DMS114 treated with DMSO at 0.1 percent for 48 hours (cell line): ENCODE measurements around the gene PRMT2.
A peak's percentile ranks its signal among the peaks of the same experiment; 100 is the strongest.
"Not testable (repeated sequence)": the region's sequence is repeated elsewhere in the genome, so short reads cannot be mapped to it uniquely, and the experiment has no call there.

Experiments
- DNase-seq: peaks from one replicate; lab custom pipeline; 2025; ENCODE audit not compliant: unreplicated experiment; lab: John Stamatoyannopoulos, UW

PRMT2 gene

DNA sequence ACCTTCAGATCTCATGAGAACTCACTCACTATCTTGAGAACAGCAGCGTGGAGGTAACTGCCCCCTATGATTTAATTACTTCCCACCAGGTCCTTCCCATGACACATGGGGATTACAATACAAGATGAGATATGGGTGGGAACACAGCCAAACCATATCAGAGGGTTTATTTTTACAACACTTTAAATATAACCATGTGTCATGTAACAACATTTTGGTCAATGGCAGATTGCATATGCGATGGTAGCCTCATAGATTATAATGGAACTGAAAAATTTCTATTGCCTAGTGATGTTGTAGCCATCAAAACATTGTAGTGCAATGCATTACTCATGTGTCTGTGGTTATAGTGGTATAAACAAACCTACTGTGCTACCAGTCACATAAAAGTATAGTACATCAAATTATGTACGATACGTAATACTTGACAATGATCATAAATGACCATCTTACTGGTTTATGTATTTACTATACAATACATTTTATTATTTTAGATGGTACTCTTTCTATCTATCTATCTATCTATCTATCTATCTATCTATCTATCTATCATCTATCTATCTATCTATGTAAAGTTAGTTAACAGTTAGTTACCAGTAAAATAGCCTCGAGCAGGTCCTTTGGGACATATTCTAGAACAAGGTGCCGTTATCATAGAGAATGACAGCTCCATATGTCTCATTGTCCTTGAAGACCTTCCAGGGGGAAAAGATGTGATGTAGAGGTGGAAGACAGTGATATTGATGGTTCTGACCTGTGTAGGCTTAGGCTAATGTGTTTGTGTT is 18.0 kb upstream of the PRMT2 start:
- no peak for DNase-seq

DNA sequence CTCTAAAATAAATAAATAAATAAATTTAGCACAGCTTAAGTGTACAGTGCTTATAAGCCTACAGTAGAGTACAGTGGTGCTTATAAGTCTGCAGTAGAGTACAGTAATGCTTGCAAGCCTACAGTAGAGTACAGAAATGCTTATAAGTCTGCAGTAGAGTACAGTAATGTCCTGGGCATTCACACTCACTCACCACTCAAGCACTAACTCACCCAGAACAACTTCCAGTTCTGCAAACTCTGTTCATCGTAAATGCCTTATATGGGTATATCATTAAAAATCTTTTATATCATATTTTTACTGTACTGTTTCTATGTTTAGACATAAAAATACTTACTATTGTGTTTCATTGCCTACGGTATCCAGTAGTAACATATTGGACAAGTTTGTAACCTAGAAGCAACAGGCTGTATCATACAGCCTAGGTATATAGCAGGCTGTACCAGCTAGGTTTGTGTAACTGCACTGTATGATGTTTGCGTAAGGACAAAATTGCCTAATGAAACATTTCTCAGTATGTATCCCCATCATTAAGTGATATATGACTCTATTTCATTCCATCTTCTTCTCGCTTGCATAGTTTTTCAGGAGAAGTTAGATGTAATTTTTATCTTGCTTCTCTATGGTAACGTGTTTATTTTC is 16.6 kb upstream of the PRMT2 start:
- no peak for DNase-seq

DNA sequence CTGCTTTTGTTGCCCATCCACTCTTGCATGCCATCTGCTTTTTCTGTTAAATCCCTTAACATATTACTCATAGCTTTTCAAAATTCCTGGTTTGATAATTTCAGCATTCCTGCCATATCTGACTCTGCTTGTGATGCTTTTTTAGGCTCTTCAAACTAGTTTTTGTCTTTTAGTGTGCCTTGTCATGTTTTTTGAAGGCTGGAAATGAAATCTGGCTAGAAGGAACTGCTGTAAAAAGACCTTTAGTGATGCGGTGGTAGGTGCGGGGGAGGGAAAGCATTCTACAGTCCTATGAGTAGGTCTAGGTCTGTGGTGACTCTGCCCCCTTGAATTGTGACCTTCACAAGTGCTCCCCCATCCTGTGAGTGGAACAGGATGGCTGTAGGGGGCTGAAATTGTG is 15.6 kb upstream of the PRMT2 start:
- DNase-seq = no peak

DNA sequence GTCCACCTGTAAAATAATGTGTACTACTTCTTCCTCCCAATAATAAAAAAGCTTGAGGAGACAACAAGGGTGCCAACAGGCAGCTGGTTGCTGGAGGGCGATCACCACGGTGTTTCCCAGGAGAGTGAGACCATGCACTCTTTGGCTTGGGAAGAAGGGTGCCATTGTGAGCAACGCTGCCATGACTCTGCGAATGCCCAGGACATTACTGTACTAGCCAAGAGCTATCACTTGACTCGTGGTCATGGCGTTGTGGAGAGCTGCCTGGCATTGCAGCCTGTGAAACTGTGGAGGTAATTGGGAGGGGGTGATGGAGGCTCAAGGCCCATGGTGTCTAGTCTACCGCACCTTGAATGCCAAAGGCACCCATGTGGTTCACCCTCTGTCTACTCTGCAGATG is 14.6 kb upstream of the PRMT2 start:
- DNase-seq = no peak

DNA sequence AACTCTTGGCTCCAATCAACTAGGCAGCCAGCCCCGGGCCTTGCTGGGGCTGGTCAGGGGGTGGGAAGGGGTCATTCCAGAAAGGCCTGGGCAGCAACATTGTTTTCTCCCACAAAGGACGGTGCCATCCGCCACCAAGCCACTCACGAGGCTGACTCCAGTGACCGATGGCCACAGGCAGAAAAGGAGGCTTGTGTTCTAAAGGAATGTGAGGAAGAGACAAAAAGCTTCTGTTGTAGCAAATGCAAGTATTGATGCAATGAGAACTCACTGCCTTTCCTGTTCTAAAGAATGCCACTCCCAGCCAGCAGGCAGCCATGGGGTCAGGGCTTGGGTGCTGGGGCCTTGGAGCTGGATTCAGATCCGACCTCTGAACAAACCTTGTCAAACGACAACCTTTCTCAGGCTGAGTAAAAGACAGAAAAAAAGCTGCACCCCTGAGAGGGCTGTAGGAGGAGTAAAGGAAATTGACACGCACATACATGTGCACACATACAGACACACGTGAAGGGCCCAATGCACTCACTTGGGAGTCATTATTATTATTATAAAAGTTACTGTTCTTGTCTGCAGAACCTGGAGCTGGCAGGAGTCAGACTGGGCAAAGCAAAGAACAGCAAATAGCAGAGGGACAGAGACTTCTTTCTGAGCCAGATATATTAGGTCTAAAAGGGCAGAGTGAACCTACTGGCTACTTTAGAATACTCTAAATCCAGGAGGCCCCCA is 13.9 kb upstream of the PRMT2 start:
- no peak for DNase-seq

DNA sequence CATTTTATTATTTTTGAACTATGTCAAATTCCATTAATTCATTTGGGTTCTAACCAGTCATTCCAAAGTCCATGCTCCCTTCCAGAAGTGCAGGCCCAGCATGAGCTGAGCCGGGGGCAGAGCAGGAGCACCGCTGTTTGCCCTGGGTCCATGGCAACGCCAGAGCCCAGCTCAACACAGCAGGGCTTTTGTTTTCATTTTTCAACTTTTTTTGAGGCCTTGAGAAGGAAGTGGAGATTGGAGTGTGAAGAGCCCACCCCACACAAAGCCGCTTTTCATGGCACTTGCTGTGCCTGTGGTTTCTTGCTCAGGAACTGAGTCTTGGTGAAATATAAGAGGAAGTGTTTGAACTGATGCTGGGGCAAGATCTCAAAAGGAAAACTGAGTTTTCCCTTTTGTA is 13.2 kb upstream of the PRMT2 start:
- DNase-seq = no peak

DNA sequence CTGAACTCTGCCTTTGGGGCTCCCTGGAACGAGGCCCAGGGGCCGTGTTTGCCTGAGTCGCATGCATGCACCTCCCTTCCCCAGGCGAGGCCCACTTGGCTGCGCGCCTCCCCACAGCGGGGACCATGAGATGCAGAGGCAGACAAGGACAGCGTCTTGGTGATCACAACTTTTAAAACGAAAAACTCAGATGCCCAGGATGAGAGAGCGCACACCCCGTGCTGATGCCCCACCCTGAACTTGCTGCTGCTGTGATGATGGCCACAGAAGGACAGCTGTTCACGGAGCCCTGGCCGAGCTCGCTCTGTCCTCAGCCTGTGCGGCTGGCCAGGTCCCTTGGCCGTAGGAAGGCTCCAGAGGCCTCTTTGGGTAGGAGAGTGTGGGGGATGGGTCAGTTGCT is 11.4 kb upstream of the PRMT2 start:
- DNase-seq = no peak

- no peak for DNase-seq
These were observed 9.7 kb upstream of the PRMT2 start for GRCh38 chr21:46625759-46626158.

DNA sequence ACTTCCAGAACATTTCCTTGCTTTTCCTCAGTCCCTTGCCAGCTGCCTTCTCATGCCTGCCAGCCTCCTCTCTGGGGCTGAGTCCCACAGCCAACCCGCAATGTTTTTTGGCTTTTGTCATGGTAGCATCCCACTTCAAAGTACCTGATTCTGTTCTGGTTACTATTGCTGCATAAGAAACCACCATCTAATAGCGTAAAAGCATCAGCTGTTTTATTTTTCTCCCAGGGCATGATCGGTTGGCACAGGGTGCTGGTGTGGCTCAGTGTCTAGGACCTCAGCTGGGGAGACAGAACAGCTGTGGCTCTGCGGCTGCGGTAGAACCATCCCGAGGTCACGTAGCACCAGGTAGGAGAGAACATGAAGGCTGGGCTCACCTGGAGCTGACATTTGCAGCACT is 8.9 kb upstream of the PRMT2 start:
- DNase-seq = no peak

DNA sequence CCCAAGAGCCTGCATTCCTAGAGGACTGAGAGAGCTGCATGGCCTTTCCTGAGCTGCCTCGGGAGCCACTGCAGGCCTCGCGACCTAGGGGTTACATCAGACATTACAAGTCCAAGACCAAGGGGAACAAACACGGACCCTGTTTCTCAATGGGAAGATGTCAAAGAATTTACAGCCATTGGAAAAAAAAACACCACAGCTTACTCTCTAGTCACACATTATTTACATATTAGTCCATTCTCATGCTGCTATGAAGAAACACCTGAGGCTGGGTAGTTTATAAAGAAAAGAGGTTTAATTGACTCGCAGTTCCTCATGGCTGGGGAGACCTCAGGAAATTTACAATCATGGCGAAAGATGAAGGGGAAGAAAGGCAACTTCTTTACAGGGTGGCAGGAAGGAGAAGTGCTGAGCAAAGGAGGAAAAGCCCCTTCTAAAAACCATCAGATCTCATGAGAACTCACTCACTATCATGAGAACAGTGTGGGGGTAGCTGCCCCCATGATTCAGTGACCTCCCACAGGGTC is 8.4 kb upstream of the PRMT2 start:
- no peak for DNase-seq

GRCh38 chr21:46627726-46628125 is 7.7 kb upstream of the PRMT2 start:
- DNase-seq = no peak

- no peak for DNase-seq
These were observed 6.6 kb upstream of the PRMT2 start for GRCh38 chr21:46628868-46629267.

- DNase-seq = not testable (repeated sequence)
These were observed 4.6 kb upstream of the PRMT2 start for GRCh38 chr21:46630915-46631314.

DNA sequence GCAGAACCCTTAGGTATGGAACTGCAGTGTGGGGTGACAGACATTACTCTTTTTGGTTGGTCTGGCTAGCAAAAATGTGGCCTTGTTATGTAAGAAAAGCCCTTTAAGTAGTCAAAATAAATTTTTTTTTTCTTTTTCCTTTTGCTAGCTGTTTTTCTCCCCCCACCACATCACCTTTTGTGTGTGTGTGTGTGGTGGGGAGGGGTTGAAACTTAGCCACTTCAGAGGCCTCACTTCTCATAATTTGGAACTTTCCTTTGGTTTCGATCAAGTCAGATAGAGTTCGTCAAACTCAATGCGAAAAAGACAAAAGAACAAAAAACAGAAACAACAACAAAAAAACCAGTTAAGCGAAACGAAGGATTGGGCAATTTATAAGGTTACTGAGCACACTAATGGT is 1.9 kb upstream of the PRMT2 start:
- DNase-seq = no peak

DNA sequence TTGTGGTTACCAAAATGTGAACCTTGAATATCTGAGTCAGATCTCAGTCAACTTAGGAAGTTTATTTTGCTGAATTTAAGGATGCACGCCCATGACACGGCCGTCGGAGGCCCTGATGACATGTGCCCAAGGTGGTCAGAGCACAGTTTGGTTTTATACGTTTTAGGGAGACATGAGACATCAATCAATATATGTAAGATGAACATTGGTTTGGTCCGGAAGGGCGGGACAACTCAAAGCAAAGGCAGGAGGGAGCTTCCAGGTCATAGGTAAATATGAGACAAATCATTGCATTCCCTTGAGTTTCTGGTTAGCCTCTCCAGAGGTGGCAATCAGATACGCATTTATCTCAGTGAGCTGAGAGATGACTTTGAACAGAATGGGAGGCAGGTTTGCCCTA is 1.0 kb upstream of the PRMT2 start:
- DNase-seq = no peak

- peak; percentile 50 for DNase-seq
These were observed 529 bp upstream of the PRMT2 start for GRCh38 chr21:46634966-46635323.

DNA sequence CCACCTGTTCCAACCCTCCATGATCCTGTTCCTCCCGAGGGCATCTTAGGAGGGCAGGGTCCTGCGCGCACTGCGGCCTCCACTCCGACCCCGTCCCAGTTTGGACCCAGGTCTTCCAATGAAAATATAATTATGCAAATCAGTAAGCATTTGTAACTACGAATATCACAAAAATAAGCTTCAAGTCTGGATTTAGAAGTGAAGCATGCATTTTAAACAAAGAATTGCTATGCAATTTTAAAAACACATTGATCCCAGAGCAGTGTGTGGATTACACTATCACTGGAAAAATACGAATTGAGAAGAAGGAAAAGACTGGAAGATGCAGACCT is 673 bp downstream of the PRMT2 start:
- no peak for DNase-seq

GRCh38 chr21:46636550-46637285 is 1.2 kb downstream of the PRMT2 start:
- DNase-seq = no peak

DNA sequence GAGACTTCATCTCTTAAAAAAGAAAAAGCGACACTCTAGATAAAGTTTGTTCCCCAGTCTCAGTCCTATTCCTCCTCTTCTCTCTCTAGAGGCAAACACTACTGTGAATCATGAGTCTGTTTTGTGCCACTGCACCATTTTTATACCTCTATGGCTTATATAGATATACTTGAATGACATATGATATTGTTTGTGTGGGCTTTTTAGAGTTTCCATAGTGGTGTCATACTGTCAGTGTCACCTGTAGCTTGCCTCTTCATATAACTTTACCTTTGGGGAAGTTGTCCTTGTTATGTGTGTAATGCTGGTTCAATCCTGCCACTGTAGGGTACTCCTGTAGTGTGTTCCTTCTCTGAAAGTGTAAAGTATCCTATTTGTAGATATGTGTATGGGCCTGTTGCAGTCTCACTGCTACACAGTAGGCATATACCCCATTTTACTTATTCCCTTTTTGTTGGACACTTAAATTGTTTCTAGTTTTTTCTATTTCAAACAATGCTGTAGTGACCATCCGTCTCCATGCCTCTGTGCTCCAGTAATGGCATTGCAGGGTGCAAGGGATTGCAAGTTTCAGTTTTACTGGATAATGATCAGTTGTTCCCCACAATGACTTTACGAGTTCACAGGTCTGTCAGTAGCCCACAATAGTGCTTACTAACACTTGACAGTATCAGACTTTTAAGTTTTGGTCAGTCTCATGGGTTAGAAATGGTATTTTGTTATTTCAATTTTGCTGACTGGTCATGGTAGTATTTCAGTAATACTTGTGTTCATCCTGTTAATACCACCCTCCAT is 2.7 kb downstream of the PRMT2 start:
- DNase-seq = no peak

- peak; percentile 12 for DNase-seq
These were observed 4.3 kb downstream of the PRMT2 start for GRCh38 chr21:46639489-46640386.
